Activated gamma-delta T cell treated with anti-CD3 and anti-CD28 coated beads, Interleukin-2, amount 50 U/mL, for 16 hours (primary cell): ENCODE measurements around the gene TNRC6C.

ENCODE experiments used
- DNase-seq: peaks from one replicate; pipeline ENCODE4 v3.0.0-alpha.2; 2020; ENCODE audit warnings: low read depth

TNRC6C gene

DNA sequence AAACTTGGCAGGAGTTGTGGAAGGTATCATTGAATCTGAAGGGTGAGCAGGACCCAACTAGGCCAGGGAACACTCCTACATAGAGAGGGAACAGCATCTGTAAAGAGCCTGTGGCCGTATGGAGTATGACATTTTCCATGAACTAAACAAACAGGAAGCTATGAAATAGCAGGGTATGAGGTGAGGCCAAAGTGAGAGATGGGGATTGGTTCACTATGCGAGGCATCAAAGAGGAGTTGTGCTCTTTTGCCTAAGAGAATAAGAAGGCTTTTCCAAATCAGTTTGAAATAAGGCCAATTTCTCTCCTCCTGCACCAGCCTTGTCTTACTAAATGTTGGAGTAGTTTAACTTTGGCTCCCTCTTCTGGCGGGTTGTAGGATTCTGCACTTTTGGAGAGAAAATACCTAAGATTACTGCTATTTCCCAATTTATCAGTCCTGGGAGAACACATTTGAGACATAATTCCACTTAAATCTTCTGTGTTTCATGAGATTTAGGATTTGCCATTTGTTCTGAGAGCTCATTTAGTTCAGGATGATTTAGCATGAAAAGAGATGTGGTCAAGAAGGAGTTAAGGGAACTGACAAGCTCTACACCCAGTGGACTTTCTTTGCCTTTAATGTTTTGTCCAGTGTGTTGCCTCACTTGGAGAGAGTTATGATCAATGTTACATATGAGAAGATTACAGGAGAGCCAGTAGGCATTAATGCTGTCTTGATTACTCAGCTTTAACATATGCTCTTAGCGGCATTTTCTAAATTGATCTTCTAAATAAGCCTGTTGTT lies 55.4 kb downstream of the TNRC6C start:
- peak; percentile 42 for DNase-seq

DNA sequence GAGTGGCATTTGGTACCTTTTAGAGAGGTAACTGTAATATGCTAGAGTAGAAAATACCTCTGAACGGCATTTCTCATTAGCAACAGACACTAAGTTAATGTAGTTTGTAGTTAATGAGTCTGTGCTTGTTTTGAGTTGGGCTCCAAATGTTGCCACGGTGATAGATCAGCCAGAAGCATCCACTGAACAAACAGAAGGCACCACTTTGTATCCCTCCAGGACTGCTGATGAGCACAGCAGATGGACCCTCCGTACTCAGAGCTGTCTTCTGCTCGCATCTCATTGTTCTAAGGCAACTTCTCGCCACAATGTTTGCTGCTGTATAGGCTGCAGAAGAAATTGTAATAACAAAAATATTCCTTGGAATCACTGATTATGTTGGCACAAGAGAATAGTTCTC lies 56.1 kb downstream of the TNRC6C start:
- DNase-seq, result no peak

DNA sequence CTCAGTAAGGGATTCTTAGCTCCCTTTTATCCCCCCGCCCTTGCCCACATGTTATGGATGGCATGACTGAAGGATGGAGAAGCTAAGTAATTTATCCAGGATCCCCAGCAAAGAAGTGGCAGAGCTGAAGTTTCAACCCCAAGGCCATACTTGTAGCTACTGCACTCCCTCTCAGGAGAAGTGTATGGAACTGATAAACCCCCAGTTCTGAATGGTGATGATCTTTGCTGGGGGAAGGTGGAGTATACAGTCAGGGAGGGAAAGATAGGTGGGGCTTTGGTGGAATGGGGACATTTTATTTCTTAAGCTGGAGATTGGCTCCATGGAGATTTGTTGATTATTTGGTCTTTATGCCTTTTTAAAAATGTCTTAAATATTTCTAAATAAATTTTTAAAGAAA lies 58.3 kb downstream of the TNRC6C start:
- no peak for DNase-seq

DNA sequence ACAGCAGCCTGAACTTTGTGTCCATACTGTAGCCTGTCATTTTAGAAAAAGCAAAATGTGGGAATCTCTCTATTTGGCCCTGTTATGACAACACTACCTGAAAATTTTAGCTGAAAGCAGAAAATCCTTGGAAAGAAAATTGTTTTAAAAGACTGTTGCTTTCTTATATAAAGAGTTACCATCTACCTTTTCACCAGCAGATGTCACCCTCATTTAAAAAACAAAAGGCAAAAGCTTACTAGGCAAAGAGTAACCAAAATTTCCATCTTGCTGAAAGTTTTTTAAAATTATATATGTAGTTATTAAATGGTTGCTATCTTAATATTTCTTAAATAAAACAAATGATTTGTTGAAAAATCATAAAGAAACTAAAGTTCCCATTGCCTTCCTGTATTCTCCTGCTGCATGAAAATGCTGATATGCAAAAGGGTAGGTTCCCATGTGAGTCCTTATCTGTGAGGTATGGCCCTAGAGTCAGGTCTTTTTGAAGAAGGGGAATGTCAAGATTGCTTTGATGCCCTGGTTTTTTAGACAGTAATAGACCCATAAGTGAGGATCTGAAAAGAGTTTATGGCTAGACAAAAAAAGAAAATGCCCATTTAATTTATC lies 61.0 kb downstream of the TNRC6C start:
- DNase-seq, result no peak

DNA sequence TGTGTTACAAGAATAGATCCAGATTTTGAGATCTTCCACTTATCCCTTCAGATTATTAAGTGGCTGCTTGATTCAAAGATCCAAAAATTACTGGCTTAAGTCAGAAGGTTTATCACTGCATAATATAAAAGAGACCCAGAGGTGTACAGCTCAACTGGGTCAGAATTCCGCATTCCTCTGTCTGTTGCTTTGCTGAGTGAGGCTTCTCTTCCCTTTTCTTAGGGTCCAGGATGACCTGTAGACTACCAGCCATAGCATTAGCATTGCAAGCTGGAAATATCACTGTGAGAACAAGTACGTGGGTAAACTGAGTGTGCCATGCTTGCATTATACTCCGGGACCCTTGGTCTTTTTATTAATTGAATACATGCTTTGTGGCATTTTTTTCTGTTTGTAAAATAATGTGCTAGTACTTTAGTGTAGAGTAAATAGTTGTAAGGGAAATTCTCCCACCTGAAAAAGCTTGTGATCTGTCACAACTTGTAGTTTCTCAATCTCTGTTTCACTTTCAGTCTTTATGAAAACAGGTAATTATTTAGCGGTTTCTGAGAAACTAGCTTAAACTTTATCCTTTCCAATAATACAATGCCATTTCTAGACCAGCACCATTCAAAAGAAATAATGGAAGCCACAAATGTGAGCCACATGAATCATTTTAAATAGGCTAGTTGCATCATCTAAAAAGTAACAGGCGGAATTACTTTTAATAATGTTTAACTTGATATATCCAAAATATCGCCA lies 61.6 kb downstream of the TNRC6C start:
- DNase-seq, result no peak

DNA sequence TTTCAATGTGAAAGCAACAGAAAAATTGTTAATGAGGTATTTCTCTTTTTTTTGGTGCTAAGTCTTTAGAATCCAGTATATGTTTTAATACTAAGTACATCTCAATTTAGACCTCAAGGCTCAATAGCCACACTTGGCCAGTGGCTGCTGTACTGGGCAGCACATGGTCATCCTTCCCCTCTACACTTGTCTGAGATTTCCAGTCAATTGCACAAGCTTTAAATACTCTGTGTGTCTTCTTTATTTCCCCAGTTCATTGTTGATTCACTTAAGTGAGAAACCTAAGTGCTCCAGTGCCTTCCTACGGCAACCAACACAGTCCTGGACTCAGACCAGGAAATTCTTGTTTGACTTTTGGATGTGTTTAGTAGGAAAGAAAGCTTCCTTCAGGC lies 62.2 kb downstream of the TNRC6C start:
- DNase-seq, result no peak

DNA sequence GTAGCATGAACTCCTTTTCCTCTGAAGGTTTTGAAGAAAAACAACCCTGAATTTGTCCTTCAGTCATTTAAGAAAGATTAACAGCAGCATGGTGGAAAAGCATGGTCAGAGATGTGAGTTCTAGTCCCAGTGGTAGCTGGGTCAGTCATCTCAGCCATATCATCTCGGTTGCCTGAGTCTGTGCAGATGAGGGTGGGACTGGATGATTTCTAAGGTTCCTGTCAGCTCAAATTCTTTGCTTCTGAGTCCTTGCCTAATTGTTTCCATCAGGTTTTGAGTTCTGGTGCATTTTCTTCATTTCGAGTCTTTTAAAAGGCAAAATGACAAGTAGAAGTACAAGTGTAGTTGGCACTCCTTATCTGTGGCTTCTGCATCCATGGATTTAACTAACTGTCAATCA lies 63.9 kb downstream of the TNRC6C start:
- DNase-seq, result no peak

DNA sequence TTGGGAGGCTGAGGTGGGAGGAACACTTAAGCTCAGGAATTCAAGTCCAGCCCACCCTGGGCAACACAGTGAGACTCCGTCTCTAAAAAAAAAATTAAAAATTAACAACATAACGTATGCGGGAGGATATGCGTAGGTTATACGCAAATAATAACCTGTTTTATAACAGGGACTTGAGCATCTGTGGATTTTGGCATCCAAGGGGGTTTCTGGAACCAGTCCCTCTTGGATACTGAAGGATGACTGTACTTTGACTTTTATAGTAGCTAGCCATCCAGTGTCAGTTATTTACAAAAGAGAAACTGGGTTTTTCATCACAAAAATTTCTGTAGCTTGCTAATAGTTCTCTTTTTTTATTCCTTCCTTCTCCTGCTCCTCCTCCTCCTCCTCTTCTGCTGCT lies 64.5 kb downstream of the TNRC6C start:
- no peak for DNase-seq

DNA sequence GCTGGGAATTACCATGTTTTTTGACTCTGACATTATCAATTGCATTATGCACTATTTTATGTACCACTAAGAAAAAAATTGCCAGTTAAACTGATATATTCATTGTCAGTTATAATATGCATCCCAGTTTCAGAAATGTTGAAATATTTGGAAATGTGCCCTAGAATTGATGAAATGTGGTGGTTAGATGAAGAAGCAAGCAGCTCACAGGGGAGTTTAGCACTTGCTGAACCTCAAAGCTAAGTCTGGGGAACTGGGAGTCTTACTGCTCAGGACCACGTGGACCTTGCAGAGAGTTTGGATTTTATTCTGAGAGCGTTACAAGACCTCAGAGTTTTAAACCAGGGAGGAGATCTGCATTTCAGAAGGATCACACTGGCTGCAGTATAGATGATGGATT lies 67.9 kb downstream of the TNRC6C start:
- no peak for DNase-seq

DNA sequence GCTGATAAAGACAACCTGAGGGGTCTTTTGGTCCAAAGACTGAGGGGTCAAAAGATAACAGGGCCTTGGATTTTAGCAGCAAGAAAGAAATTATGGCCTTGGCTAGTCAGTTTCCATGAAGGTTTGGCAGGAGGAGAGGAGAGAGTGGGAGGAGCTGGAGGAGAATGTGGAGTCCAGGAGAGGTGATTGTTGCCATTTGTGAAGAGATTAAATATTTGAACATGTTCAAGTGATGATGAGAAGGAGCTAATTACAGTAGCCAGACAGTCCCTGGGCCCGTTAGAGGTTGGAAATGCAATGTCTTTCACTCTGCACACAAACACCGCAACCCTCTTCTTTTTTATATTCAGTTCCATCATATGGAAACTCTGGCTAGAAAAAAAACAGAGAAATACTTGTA lies 68.6 kb downstream of the TNRC6C start:
- DNase-seq, result no peak

DNA sequence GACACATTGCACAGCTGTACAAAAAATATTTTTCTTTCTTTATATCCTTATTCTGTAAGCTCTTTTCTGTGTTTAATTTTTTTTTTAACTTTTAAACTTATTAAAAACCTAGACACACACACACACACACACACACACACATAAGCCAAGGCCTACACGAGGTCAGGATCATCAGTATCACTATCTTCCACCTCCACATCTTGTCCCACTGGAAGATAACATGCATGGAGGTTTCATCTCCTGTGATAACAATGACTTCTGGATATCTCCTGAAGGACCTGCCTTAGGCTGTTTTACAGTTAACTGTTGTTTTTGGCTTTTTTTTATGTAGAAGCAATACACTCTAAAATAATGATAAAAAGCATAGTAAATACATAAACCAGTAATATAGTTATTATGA lies 71.2 kb downstream of the TNRC6C start:
- no peak for DNase-seq

DNA sequence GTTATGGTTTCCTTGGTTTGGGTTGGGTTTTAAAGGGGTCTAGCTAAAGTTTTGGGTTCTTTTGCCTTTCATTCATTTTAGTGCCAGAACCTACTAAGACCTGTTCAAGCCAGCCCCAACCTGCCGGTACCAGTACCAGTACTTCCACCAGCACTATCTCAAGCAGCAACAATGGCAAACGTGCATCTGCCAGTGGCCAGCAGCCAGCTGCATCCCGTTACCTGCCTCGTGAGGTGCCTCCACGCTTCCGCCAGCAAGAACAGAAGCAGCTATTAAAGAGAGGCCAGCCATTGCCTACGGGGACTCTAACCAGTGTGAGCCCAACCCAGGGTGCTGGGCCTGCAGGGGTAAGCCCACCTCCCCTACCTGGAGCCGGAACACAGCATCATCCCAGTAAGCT lies 72.9 kb downstream of the TNRC6C start:
- no peak for DNase-seq

DNA sequence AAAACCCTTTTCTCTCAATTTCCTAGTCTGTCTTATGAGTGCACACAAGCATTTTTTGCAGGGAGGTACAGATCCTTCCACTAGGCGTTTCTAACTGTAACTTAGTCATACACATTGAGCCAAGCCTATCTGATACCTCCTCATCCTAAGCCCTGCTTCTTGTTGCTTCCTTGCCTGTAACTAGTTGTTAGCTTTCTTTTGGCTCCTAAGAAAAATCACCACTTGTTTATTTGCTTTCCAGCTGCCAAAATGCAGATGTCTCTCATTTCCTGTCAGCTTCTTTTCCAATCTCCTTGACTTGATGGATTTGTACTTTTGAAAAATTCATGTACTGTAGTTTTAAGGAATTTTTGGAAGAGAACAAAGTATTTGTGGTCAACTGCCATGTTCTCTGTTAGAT lies 73.7 kb downstream of the TNRC6C start:
- DNase-seq, result no peak

DNA sequence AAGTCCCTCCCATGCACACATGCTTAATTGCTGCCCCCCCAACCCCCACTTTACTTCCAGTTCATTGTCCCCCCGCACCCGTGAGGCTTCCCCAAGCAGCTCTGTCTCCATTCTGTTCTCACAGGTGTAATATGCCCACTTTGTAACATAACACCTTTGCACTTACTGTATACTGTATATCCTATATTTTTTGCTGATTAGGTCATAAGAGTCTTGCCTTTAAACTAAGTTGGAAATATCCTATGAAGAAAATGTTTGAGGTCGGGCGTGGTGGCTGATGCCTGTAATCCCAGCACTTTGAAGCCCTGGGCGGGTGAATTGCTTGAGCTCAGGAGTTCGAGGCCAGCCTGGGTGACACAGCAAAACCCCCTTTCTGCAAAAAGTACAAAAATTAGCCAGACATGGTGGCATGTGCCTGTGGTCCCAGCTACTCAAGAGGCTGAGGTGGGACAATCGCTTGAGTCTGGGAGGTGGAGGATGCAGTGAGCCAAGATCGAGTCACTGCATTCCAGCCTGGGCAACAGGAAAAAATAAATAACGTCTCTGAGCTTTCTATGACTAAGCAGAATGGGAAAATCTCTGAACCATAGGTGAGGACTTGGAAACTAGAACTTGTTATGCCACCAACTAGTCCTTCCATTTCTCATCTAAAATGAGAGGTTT lies 76.1 kb downstream of the TNRC6C start:
- no peak for DNase-seq

DNA sequence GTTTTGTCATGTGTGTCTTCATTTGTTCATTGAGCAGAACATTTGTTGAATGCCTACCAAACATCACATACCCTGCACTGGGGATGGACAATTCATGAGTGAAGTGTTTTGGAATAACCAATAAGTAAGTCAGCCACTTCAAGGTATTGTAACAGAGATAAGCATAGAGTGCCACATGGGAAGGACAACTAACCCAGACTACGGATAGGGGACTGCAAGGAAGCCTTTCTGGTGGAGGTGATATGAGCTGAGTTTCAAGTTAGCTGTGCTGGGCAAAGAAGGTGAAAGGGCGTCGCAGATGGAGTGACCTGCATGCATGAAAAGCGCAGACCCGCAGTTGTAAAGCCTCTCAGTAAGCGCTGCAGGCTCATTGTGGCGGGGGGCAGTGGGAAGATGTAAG lies 78.8 kb downstream of the TNRC6C start:
- DNase-seq, result no peak

DNA sequence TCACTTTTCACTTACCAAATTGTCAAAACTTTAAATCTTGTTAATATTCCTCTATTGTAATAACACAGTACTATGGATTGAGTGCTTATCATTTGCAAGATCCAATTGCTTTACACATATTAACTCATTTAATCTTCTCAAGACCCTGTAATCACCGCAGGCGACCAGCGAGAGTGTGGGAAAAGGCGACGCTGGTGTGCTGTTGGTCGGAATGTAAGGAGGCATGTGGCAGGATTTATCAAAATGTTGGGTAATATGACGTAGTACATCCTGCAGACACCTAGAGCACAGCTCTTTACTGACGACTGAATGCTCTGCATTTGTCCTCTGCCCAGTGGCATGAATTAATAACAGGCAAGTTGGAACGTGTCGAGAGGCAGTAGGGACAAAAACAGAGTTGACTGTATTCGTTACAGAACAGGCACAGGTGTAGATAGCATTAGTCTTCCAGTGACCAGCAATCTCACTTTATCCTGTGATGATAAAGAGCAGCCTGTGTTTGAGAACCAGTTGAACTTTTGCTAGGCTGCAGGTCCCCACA lies 80.3 kb downstream of the TNRC6C start:
- no peak for DNase-seq

DNA sequence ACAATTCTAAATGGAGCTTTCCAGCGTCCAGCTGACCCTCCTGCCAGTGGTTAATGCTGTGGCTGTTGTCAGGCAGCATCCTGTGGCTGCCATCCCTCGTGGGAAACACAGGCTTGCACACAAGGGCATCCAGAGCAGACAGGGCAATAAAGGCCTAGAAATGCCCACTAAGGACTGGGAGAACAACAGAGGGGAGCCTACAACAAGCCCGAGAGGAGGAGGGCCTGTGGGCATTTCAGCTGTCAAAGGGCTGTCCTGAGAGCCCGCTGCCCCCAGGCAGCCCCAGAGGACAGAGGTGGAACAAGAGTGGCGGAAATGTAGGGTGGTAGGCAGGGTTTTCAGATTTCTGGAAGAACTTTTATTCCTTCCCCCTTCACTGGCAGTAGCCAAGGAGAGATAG lies 81.1 kb downstream of the TNRC6C start:
- no peak for DNase-seq

DNA sequence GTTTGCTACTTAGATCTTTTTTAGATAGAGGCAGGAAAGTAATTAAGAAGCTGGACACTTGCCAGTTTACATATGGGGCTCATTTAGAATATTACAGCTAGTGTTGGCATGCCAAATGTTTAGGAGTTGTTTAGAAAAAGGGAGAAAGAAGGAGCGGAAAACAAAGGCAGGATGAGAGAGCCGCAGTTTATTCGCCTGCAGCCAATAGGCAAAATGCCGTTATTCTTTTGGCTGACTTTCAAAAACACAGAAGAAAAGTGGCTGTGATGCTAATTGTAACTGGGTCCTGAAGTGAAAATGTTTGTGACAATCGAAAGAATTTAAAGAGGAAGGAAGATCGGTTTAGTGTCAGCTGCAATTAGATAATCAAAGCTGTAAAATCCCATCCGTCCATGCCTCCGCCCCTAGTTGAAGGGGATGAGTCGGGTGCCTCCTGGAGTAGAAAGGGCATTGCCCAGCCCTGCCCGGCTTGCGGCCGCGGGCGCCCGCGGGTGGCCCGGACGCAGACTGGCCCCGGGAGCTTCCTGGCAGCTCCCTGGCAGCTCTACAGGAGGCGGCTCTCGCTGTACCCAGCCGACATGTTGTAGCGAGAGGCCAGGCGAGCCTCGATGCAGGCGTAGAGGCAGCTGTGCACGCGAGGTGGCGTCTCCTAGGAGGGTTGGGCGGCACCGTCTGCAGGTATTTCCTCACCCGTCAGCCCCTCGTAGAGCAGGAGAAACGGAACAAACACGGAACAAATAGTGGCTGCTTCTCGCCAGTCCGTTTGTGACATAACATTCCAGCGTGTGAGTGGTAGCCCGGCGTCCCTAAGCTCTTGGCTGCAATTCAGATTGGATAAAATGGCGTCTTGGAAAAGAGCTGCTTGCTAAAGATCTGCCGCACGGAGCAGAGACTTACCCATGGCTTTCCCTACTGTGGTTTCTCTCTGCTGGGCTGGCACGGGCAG lies 82.2 kb downstream of the TNRC6C start:
- no peak for DNase-seq

DNA sequence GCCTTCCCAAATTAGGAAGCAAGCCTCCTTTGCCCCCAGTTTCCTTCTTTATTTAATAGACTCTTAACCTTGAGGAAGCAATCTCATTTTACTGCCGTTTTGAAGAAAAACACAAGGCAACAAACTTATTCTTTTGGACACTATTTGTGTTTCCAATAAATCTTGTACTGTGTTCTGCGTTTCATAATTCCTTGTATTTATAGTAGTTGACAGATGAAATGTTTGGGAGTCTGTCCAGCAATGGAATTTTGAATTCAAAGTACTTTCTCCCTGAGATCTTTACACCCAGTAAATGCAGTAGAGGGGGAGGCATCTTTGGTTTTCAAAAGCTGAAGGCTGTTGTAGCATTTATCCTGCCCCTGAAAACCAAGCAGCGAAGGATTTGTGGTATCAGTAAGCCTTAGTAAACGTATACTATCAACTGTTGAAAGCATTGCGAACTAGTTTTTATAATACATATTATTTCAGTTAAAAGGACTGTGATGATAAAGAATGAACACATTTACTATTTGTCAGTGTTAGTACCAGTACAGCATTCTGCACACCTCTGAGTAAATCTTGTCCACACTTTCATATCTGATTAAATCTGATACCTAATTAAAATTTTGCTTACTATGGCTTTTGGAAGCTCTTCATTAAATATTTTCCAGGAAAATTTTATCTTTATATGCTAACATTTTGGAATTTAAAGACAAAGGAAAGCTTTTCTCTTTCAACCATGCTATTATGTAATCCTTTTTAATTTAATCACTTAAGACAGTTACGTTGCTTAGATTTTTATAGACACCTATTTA lies 83.1 kb downstream of the TNRC6C start:
- no peak for DNase-seq

DNA sequence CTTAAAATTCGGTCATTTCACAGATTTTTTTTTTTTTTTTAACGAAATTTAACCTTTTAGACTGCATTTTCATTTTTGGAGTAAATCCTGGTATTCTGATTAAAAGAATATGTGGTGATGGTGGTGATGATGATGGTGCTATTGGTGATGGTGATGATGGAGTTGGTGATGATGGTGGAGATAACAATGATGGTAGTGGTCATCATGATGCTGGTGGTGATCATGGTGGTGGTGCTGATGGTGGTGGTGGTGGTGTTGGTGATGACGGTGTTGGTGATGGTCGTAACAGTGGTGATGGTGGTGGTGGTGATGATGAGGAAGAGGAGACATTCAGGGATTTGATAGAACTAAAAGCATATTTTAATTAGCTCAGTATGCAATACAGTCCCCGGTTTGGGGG lies 84.0 kb downstream of the TNRC6C start:
- DNase-seq, result no peak

DNA sequence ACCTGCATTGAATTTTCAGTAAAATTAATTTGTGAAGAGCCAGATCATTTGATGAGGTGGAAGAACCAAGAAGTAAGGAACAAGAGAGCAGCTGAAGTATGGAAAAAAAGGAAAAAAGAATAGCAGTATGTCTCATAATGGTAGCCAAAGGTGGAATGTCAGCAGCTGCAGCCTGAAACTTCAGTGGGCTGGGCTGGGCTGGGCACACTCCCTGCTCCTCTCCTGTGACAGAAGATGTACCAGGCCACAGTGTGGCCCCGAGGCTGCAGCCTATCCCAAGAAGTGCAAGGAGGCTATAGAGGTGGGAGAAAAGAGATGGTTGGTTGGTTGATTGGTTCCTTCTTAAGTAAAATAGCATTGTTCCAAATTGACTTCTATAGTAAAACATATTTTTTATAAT lies 84.5 kb downstream of the TNRC6C start:
- DNase-seq, result no peak
